Upper lobe of right lung (tissue), 1 donor: ENCODE data around the gene SCN5A. TPM values are rescaled to one million over a fixed set of nuclear protein-coding genes. Genes with fewer than 3 reads are reported as not detected.

Experiments
- ATAC-seq: fragments of 200-7000 bp; cut with Tn5 transposase; one replicate; pipeline ENCODE4 v1.9.1; 2020; ENCODE audit warnings: mild to moderate bottlenecking, moderate library complexity
- DNase-seq: peaks from one replicate; pipeline ENCODE4 v3.0.0-alpha.2; 2020
- H3K27ac ChIP-seq: fragments of 200-600 bp; one replicate; pipeline ENCODE4 v1.8.0; 2022
- H3K27me3 ChIP-seq: fragments of 200-600 bp; one replicate; pipeline ENCODE4 v1.8.0; 2022; ENCODE audit warnings: mild to moderate bottlenecking
- H3K36me3 ChIP-seq: fragments of 200-600 bp; one replicate; pipeline ENCODE4 v1.8.0; 2022
- H3K4me1 ChIP-seq: fragments of 200-600 bp; one replicate; pipeline ENCODE4 v1.8.0; 2022
- H3K4me3 ChIP-seq: fragments of 200-600 bp; one replicate; pipeline ENCODE4 v1.8.0; 2022; ENCODE audit warnings: mild to moderate bottlenecking
- H3K9me3 ChIP-seq: fragments of 200-600 bp; one replicate; pipeline ENCODE4 v1.8.0; 2022
- intact Hi-C: fragments of 100-400 bp; cut with DNase I; formaldehyde crosslinking; loops from one replicate; pipeline ENCODE4 v1.11.0; 2022
- total RNA-seq: library from RNA; stranded (reverse); fragmentation: NEBNext Ultra II Directional; extraction: Animal tissue kit (Norgen Biotek cat#: 25700); gene quantifications from one replicate; pipeline ENCODE4 v1.2.1, GENCODE V29; 2021
- TF ChIP-seq, protein P1 (sequence below): fragments of 200-600 bp; IDR thresholded peaks from one replicate; pipeline ENCODE4 v1.8.0; 2022; ENCODE audit warnings: antibody characterized with exemption
- donor health status: DM: no; HTN: yes; CAD: no; lungs with severe emphysema.

Gene SCN5A
- total RNA-seq, 1 donor from 2014 or later, result 0.58 TPM

DNA sequence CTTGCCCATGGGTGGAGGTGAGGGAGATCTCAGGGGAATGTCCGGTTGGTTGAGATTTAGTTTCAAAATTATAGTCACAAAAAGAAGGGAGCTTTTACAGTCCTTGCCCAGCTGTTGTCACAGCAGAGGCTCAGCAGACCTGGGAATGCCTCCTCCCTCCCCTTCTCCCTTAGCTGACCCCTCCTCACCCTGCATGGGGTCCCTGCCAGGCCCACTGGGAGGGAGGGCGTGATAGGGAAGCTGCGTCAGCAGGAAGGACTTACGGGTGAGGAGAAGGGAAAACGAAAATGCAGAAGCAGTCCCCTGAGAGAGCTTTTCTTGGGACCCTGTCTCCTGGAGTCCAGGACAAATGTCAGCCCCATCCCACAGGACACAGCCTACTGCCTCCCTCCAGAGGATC, 18.9 kb downstream of the SCN5A start:
- Histone ChIP-seq H3K4me3 (no peak overlapping the region), H3K9me3 (no peaks in the 10 kb centered on the region), H3K27ac (no peak overlapping the region), H3K36me3 (no peaks in the 10 kb centered on the region), H3K4me1 (no peaks in the 10 kb centered on the region), H3K27me3 (peaks cover 6% of the 10 kb centered on the region)
- TF ChIP-seq, protein P1, sequence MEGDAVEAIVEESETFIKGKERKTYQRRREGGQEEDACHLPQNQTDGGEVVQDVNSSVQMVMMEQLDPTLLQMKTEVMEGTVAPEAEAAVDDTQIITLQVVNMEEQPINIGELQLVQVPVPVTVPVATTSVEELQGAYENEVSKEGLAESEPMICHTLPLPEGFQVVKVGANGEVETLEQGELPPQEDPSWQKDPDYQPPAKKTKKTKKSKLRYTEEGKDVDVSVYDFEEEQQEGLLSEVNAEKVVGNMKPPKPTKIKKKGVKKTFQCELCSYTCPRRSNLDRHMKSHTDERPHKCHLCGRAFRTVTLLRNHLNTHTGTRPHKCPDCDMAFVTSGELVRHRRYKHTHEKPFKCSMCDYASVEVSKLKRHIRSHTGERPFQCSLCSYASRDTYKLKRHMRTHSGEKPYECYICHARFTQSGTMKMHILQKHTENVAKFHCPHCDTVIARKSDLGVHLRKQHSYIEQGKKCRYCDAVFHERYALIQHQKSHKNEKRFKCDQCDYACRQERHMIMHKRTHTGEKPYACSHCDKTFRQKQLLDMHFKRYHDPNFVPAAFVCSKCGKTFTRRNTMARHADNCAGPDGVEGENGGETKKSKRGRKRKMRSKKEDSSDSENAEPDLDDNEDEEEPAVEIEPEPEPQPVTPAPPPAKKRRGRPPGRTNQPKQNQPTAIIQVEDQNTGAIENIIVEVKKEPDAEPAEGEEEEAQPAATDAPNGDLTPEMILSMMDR, result no peak
- intact Hi-C loops, result no loop called here
- ATAC-seq (no peak), DNase-seq (no peak)

DNA sequence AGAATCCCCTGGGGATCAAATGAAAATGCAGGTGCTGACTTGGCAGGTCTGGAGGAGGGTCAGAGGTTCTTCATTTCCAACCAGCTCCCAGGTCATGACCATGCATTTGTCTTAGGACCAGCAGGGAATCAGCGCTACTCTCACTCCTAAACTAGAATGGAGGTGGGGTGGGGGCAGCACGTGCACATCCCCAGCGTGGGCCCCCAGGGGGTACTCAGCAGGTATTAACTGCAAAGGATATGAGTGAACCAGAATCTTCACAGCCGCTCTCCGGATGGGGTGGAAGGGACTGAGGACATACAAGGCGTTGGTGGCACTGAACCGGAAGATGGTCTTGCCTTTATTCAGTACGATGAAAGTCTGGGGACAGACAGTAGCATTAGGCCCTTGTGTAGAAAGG, 19.4 kb downstream of the SCN5A start:
- no peak for DNase-seq
- Histone ChIP-seq H3K36me3 (no peaks in the 10 kb centered on the region), H3K4me1 (no peaks in the 10 kb centered on the region), H3K27ac (no peak overlapping the region), H3K27me3 (peaks cover 6% of the 10 kb centered on the region), H3K9me3 (no peaks in the 10 kb centered on the region), H3K4me3 (no peak overlapping the region)
- TF ChIP-seq, protein P1, result no peak
- intact Hi-C loops, result no loop called here
- no peak for ATAC-seq

- no peak for ATAC-seq
- Histone ChIP-seq H3K27ac (no peak overlapping the region), H3K4me1 (no peaks in the 10 kb centered on the region), H3K36me3 (no peaks in the 10 kb centered on the region), H3K27me3 (peaks cover 6% of the 10 kb centered on the region), H3K4me3 (no peak overlapping the region), H3K9me3 (no peaks in the 10 kb centered on the region)
- no peak for DNase-seq
- TF ChIP-seq, protein P1, result no peak
- intact Hi-C loops, result no loop called here
Measured at GRCh38 chr3:38628835-38629234, 20.7 kb downstream of the SCN5A start.

DNA sequence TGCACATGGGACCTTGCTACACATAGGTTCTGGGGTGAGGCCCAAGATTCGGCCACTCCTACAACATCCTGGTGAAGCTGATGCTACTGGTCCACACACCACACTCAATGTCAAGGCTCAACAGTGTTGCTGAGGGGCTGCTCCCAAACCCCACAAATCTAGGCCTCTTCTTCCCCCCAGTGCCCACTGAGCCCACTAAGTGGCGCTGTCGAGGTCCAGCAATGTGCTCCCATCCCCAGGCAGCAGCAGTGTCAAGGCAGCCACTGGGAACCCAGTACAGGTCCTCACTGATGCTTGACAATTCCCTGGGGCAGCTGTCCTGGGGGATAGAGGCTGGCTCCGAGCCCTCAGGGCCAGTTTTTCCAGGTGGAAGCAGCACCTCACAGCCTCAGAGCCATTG, 21.5 kb downstream of the SCN5A start:
- ATAC-seq (no peak), DNase-seq (no peak)
- intact Hi-C loops, result no loop called here
- H3K9me3 ChIP-seq, result no peaks in the 10 kb centered on the region
- no peak overlapping the region for H3K4me3 ChIP-seq
- H3K27me3 ChIP-seq, result peaks cover 6% of the 10 kb centered on the region
- H3K4me1 ChIP-seq, result no peaks in the 10 kb centered on the region
- TF ChIP-seq, protein P1, result no peak
- H3K27ac ChIP-seq, result no peak overlapping the region
- H3K36me3 ChIP-seq, result no peaks in the 10 kb centered on the region

DNA sequence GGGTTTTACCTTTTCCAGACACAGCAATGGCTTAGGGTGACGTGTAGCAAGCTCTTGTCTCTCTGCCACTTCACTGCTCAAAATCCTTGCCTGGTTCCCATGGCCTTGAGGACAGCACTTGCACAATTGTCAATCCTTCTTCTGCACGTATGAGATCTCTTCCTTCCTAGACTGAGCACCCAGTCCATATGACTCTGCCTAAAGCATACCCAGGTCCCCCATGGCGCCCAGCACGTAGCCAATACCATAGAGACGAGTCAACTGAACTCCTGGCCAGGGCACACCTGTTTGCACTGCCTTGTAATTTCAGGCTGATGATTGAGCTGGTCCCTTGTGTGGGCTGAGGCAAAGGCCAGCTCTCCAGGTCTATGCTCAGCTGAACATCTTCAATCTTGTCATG, 23.3 kb downstream of the SCN5A start:
- Histone ChIP-seq H3K27me3 (no peaks in the 10 kb centered on the region), H3K9me3 (no peaks in the 10 kb centered on the region), H3K36me3 (no peaks in the 10 kb centered on the region), H3K4me1 (no peaks in the 10 kb centered on the region), H3K4me3 (no peak overlapping the region), H3K27ac (no peak overlapping the region)
- TF ChIP-seq, protein P1, result no peak
- no peak for DNase-seq
- ATAC-seq, result no peak
- intact Hi-C loops, result no loop called here

- Histone ChIP-seq H3K36me3 (no peaks in the 10 kb centered on the region), H3K4me1 (no peaks in the 10 kb centered on the region), H3K27me3 (no peaks in the 10 kb centered on the region), H3K9me3 (no peaks in the 10 kb centered on the region), H3K4me3 (no peak overlapping the region), H3K27ac (no peak overlapping the region)
- TF ChIP-seq, protein P1, result no peak
- intact Hi-C loops, result no loop called here
- ATAC-seq, result no peak
- DNase-seq, result no peak
Measured at GRCh38 chr3:38623539-38623938, 25.9 kb downstream of the SCN5A start.
